Skin epidermis (tissue), 12 donors: ENCODE measurements around the gene KRT40.

Experiments used
- H3K27ac ChIP-seq, 21 experiments: fragments of 200-600 bp; sonication (generic) in 11 of 21; one replicate each; pipeline ENCODE4 v1.5.0; 2020; ENCODE audit warnings: mild to moderate bottlenecking in 3 of 21, inconsistent platforms in 2 of 21, moderate library complexity in 2 of 21
- H3K4me3 ChIP-seq, 7 experiments: fragments of 200-600 bp; sonication (generic) in 2 of 7; one replicate each; pipeline ENCODE4 v1.5.0; 2020; ENCODE audit warnings: inconsistent platforms in 2 of 7, mild to moderate bottlenecking in 2 of 7, moderate library complexity in 1 of 7

The KRT40 gene

GRCh38 chr17:40956401-40957254 is 27.5 kb downstream of the KRT40 start:
- Histone ChIP-seq H3K27ac (peak overlapping the region in 2 of 21 experiments; percentile 45 to 51), H3K4me3 (no peak overlapping the region)

GRCh38 chr17:40953881-40954280 is 30.2 kb downstream of the KRT40 start:
- Histone ChIP-seq H3K27ac (peak overlapping the region in 6 of 21 experiments; percentile 8 to 79 (median 36)), H3K4me3 (no peak overlapping the region)

- Histone ChIP-seq H3K27ac (peak overlapping the region in 7 of 21 experiments; percentile 8 to 79 (median 35)), H3K4me3 (no peak overlapping the region)
Measured at GRCh38 chr17:40952661-40953060, 31.5 kb downstream of the KRT40 start.

DNA sequence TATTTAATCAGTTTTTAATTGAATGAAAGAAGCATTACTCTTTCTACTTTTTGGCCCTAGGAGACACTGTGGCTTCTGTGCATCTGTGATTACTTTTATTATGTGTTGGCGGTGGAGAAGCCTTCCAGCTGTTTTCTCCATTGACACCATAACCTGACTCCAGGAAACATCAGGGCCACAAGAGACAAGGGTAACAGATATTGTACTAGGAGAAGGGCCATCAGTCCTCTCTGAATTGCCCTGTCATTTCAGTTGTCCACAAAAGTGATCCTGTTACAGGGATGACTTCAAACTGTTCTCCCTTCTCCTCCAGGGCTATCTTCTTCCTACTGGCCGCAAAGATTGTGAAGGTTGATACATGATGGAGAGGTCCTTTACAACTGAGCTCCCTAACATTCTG is 32.0 kb downstream of the KRT40 start:
- no peak overlapping the region for H3K4me3 ChIP-seq
- peak overlapping the region in 2 of 21 experiments; percentile 11 to 46 for H3K27ac ChIP-seq

DNA sequence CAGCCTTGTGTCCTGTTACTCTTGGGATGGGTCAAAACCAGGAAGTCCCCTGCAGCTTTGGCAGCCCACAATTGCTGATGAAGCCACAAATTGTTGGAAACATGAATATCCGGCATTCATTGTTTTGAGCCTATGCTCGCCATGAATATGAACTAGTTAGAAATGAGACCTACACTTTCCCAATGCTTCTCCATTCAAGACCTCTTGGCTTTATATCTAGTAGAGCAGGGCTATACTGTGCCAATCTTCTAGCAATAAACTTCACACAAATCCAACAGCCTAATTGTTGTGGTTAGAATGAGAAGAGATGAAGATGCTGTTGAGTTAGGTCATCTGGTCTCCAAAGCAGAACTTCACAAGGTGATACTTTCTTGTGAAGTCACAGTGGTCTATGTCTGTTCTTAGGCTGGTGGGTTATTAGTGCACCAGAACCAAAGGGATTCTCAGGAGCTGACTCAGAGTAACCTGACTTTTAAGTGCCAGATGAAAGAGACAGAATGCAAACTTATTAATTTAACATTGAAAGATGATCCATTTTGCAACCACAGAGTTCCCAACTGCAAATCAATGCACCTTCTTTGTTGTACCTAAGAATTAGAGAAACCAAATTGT is 33.0 kb downstream of the KRT40 start:
- H3K4me3 ChIP-seq = no peak overlapping the region

DNA sequence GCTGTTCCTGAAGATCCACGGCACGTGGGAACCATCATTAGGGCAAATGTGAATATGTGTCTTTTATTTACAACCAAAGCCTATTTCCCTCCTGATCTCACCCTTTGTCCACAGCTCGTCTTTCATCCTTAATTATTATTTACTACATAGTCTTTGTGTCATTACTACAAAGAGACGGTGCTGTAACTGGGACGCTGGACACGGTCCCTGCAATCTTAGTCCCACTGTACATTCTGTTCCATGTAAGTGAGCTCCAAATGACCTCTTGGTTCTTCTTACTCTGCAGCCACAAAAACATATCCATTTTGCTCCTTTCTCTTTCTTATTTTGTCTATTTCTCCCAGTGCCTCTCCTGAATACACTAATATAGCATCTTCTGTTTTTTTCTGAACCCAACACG is 34.0 kb downstream of the KRT40 start:
- no peak overlapping the region for H3K4me3 ChIP-seq
- no peak overlapping the region for H3K27ac ChIP-seq

More for the DNA sequence above, 33.0 kb downstream of the KRT40 start:
- H3K27ac ChIP-seq = no peak overlapping the region

DNA sequence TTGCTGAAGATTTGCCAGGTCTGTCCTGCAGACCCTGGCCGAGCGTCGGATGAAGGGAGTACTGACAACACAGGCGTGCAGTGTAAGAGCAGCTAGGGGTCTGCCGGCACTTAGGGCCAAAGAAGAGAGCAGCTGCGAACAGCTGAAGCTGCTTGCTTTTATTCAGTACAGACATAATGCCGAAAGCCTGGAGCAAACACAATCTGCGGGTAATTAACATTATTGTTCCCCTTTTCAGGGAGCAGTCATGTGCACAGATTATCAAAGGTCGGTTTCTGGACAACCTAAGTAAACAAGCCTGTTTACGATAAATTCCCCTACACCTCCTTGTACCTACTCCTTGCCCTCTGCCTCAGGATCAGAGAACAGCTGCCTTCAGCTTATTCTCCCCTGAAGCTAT is 34.7 kb downstream of the KRT40 start:
- Histone ChIP-seq H3K4me3 (no peak overlapping the region), H3K27ac (no peak overlapping the region)

DNA sequence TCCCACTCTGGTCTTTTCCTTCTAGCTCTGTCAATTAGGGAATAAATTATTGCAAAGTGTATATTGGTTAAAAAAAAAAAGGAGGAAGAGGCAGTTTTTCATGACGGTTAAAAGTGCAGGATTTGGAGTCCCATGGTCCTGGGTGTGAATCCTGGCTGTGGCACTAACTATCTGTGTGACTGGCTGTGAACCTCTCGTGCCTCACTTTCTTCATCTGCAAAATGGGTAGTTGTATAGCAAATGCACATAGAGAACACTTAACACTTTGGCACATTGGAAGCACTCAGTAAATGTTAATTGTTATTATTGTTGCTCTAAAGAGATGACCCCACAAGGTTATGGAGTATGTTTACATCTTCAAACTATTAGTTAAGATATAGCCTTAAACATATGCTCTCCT is 36.2 kb downstream of the KRT40 start:
- Histone ChIP-seq H3K27ac (no peak overlapping the region), H3K4me3 (no peak overlapping the region)

DNA sequence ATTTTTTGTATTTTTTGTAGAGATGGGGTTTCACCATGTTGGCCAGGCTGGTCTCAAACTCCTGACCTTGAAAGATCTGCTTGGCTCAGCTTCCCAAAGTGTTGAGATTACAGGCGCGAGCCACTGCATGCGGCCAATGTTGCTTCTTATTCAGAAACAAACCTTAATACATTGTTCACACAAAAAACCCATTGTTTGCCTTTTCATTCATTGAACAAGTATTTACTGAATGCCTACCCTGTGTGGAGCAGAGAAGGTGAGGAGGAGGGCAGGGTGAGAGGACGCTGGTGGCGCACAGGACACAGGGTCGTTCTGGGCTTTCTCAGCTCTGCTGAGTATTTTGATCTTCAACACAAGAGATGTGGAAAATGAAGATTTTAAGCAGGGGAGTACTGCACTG is 38.7 kb downstream of the KRT40 start:
- H3K4me3 ChIP-seq = no peak overlapping the region
- H3K27ac ChIP-seq = no peak overlapping the region

DNA sequence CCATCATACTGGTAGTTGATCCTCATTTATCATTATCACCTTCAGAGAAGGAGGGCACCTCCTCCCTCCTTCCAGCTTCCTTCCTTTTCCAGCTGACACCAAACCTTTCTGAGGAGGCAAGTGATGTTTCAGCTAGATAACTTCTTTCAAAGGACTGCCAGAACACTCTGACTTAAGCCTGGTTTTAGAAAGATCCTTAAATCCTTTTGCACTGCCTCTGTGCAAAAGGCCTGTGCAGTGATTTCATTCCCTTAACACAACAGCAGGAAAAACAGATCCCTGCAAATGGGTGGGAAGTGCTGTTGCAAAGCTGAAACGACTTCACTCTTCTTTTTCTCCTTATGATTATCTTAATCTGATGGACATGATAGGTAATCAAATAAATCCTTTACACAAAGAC is 39.6 kb downstream of the KRT40 start:
- Histone ChIP-seq H3K27ac (no peak overlapping the region), H3K4me3 (no peak overlapping the region)

DNA sequence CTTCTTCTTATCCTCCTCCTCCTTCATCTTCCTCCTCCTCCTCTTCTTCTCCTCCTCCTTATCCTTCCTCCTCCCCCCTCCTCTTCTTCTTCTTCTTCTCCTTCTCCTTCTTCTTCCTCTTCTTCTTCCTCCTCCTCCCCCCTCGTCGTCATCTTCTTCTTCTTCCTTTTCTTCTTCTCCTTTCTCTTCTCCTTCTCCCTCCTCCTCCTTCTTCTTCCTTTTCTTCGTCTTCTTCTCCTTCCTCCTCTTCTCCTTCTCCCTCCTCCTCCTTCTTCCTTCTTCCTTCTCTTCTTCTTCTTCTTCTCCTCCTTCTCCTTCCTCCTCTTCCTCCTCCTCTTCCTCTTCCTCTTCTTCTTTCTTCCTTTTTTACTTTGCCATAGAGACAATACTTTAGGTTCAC is 41.6 kb downstream of the KRT40 start:
- no peak overlapping the region for H3K27ac ChIP-seq
- H3K4me3 ChIP-seq = no peak overlapping the region

GRCh38 chr17:40940266-40940665 is 43.9 kb downstream of the KRT40 start:
- no peak overlapping the region for H3K27ac ChIP-seq
- no peak overlapping the region for H3K4me3 ChIP-seq

GRCh38 chr17:40938981-40939380 is 45.1 kb downstream of the KRT40 start:
- no peak overlapping the region for H3K27ac ChIP-seq
- no peak overlapping the region for H3K4me3 ChIP-seq

DNA sequence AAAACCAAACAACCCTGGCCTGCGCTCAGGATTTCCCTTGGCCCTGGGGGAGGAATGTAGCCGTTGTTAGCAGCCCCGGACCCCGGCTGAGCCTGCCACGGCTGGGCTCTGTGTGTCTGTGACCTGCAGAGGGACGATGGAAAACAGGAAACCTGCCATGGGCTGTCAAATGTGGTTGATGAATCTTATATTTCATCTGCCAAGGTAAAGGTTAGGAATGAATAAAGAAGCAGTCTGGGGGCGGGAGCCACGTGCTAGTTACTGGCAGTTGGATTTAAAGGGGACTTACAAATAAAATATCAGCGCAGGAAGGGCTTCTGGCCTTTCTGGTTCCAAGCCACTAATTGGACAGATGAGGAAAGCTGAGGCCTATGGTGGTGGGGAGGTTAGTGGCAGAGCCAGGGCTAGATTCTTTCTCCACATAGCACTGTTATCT is 46.7 kb downstream of the KRT40 start, which contains the start of gene KRT23:
Gene KRT23, minus strand, starts transcription at position 263 of the 436 bp plus-strand sequence. CDS start 1,043 bp downstream, outside the sequence.
- Histone ChIP-seq H3K4me3 (peak within 1 kb of the TSS in 4 of 7 experiments; percentile 2 to 43 (median 19)), H3K27ac (peak within 1 kb of the TSS in 15 of 21 experiments; percentile 6 to 77 (median 60))

DNA sequence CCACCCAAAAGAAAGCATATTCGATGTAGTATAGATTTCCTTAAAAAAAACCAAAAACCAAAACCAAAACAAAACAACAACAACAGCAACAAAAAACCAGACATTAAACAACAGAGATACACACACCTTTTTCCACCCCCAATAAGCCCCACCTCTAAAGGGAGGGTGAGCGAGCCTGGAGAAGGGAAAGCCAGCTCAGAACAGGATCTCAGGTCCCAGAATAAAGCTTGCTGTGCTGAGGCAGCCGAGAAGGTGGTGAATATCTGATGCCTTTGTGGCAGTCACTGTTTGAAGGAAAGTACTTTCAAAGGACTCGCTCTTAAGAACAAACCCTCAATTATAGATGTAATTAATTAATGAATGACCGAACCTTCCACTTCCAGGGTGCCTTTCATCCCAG is 47.1 kb downstream of the KRT40 start:
- H3K4me3 ChIP-seq = peak overlapping the region in 1 of 7 experiments; percentile 23
- H3K27ac ChIP-seq = peak overlapping the region in 10 of 21 experiments; percentile 11 to 68 (median 38)

DNA sequence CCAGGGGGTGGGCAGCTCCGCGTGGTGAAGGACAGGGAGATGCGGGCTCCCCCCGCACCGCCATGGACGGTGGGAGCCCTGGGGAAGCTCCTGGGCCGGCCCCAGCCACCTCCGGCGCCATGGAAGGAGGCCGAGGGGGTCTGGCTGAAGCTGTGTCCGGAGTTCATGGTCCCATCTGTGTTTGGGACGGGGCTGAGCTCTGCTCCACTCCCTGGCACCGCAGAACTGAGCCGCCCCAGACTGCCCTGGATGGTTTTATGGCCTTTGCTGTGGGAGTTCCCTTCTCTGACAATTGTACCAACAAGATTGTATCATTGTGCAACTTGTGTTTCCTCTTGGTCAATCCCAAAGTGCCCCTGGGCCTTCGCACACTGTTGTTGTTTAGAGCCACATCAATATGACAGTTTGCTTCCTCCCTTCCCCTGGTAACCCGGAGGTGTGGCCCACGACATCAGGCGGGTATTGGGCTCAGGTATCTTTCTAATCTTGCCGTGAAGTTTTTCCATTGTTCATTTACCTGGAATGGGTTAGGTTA is 47.6 kb downstream of the KRT40 start:
- H3K27ac ChIP-seq = peak overlapping the region in 13 of 21 experiments; percentile 6 to 77 (median 61)
- H3K4me3 ChIP-seq = peak overlapping the region in 4 of 7 experiments; percentile 2 to 43 (median 19)

DNA sequence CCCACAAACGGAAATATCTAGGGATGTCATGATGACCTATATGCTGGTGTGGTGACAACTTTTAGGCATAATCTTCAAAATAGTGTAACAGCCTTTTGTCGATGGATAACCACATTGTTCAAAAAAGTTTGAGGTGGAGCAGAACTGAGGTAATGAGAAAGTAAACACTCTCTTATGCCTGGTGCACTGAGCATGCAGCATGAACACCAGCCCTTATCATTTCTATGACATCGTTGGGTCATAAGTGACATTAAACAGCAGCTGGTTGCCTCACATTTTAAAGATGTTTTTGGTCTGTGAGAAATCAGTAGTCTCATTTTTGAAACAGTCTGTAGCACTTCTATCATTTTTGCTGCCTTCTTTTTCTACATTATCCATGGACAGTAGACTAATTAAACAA is 48.5 kb downstream of the KRT40 start:
- H3K4me3 ChIP-seq = peak overlapping the region in 5 of 7 experiments; percentile 2 to 43 (median 15)
- peak overlapping the region in 3 of 21 experiments; percentile 61 to 76 (median 73) for H3K27ac ChIP-seq

GRCh38 chr17:40932608-40933007 is 51.5 kb downstream of the KRT40 start:
- Histone ChIP-seq H3K27ac (no peak overlapping the region), H3K4me3 (no peak overlapping the region)

GRCh38 chr17:40931311-40931710 is 52.8 kb downstream of the KRT40 start:
- no peak overlapping the region for H3K27ac ChIP-seq

More at GRCh38 chr17:40931311-40931710, 52.8 kb downstream of the KRT40 start:
- no peak overlapping the region for H3K4me3 ChIP-seq
